KG1 (cell line): ENCODE measurements around the gene CLEC16A.

ENCODE experiments used
- DNase-seq: peaks from one replicate; lab custom pipeline; 2025; lab: John Stamatoyannopoulos, UW

The CLEC16A gene

DNA sequence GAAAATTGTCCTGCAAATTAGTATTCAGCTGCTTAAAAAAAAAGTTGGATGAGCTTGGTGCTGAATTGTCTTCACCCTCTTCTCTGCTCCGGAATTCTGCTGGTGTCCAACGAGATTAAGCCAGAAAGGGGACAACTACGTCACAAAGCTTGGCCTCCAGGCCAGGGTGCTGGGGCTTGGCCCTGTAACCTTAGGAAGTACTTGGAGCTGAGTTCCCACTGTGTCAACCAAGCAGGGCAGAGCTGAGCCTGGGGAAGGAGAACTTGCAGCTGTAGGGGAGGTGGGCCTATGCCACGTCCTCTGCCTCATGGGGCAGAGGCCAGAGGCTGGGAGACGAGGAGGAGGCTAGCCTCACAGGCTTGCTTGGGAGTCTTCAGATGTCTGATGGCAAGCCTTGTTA, 71.2 kb downstream of the CLEC16A start:
- no peak for DNase-seq

DNA sequence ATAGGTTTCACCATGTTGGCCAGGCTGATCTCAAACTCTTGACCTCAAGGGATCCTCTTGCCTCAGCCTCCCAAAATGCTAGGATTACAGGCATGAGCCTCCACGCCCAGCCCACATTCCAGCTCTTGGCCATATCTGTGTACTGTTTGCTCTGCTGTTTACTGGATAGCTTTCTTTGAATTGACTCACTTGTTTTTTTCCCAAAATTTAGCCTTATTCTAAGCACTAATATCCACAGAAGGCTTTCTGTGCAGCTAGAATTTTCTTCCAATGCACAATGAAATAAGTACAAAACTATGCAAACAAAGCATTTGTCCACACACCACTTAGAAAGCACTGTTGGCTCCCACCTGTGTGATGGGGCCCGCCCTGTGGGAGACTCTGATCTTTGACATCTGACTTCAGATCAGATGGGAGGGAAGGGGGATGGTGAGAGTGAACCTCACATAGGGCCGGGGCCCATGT, 72.2 kb downstream of the CLEC16A start:
- DNase-seq = no peak

DNA sequence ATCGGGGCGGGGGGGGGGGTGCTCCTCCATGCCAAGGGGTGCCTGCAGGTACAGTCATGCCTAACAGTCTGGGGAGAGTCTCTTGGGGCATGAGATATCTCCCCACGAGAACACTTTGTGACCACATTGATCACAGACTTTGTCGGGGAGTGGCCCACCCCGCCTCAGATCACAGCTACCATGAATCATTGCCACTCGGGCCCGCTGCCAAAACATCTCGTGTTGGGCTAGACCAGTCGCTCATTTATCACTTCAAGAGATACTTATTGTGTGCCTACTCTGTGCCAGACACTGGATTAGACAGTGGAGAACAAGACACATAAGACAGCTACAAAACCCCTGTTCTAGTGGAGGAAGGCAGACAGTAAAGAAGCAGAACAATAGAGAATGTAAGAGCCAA, 72.6 kb downstream of the CLEC16A start:
- DNase-seq = no peak

DNA sequence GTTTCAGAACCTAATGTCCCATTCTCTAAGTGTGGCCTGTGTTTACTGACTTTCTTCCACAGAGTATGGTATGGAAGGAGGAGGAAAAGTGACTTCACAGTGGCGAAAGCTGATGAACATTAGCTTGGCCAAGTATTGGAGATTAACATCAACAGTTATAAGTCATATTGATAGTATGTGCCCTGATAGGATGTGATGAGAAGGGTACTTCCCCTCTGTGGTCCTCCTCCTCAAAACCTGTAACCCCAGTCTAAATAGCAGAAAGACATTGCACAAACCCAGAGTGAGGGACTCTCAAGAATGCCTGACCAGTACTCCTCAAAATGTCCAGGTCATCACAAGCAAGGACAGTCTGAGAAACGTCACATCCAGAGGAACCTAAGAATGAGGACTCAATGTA, 73.1 kb downstream of the CLEC16A start:
- DNase-seq = no peak

DNA sequence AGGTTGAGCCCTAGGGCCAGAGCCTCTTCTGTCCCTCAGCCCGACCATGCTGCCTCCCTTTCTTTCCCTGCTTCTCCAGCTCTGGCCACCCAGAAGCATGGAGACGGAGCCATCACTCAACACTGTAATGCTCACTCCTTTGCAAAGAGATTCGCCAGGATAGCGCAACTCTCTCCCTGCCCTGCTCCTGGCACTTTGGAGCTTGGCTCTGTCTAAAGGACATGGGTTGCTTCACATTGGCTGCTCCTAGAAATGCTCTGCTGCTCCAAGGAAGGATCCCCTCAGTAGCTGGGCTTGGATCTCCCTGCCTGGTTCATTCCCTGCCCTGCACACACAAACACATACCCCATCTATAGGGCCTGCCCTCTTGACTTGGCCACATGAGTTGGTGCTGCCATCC, 76.0 kb downstream of the CLEC16A start:
- DNase-seq = no peak

DNA sequence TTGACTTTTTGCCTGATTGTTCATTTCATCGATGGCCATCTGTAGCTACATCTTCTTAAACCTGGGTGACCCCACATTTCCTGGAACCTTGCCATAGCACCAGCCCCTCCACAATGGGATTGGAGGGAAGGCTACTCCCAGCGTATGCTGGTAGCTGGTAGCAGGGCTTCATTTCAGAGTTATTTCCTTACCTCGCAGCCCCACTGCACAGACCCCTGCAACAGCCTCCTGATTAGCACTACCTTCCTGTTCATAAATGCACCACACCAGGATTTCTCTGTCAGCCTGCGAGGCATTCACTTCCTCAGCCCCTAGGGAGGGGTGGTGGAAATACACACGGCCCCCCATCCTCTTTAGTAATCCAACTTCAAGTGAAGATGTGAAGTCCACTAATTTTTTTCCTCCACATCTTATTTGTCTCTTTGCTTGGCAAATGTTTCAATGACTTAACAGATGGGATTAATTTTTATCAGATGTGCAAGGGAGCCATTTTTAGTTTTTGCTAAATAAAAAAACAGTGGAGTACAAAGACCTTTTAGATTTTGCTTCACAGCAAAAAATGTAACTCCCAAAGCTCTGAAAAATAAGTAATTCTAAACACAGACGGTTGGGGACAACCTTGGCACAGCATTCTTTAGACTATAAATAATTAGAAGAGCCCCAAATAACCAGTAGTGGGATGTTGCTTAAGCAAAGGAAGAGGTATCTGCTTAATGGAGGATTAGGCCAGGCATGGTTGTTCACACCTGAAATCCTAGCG, 76.6 kb downstream of the CLEC16A start:
- DNase-seq = no peak

DNA sequence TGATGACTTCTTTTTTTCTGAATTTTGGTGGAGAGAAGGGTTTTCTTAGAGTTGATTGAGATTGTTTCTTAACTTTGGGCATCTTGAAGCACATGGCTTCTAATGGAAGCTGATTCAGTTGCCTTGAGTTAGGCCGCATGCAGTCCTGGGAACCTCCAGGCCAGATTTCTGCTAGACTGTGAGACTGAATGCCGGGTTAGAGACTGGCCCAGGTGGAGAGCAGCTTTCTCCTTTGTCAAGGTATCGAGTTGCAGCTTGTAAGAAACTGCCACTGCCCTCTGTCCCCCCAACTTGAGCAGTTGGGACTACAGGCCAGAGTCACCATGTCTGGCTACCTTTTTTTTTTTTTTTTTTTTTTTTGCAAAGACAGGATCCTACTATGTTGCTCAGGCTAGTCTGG, 77.6 kb downstream of the CLEC16A start:
- no peak for DNase-seq

DNA sequence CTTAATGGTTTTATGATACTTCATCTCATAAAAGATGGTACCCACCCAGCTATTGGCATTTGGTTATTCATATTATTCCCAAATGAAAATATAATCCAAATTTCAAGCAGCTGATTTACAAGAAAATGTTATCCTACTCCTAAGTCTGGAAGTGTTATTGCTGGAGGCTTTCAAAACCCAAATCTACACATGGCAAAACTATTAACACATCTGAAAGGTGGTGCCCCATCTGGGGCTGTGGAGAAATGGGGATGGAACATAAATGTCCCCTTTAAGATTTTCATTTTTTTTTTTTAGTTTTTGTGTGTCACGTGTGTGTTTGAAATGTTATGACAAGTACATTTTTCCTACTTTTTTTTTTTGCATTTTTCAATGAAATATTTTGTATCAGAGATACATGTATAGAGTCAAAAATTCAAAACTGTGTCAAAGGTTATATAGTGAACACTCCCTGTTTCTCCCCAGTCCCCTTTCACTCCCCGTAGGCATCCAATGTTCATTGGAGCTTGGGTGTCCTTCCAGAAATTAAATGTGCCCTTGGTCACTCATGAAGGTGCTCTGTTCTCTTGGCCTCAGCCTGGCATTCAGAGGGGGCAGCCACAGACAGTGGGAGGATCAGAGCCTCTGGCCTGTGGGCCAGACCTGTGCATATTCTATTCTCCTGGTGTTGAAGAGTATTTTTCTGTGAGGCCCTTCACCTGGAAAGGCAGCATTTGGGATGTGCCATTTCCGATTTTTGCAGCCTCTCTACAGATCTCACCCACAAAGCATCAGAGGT, 79.1 kb downstream of the CLEC16A start:
- no peak for DNase-seq

DNA sequence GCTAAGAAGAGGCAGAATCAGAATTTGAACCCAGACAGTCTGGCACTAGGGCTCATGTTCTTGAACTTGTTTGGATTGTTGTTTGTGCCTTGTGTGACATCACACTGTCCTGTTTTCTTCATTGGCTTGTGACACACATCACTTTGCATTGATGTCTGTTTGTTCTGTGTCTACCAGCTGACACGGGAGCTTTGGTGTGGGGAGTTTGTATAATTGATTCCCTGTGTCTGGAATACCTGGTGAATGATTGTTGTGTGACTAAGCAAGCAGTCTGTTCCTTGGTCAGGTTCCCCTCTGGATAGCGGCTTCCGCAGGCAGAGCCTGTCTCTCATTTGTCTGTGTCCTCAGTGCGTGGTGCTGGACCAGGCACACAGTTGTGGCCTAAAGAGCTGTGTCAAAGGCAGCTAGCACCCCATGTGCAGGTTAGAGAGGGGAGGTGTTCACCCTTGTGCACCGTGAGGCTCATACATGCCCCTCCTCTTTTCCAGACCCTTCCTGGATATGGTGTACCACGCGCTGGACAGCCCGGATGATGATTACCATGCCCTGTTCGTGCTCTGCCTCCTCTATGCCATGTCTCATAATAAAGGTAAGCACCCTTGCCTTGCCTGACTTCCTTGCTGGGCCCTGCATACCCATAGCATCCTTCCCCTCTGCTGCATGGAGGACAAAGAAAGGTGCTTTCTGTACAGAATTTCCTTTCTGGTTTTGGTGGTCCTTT, 80.1 kb downstream of the CLEC16A start:
- DNase-seq = no peak

DNA sequence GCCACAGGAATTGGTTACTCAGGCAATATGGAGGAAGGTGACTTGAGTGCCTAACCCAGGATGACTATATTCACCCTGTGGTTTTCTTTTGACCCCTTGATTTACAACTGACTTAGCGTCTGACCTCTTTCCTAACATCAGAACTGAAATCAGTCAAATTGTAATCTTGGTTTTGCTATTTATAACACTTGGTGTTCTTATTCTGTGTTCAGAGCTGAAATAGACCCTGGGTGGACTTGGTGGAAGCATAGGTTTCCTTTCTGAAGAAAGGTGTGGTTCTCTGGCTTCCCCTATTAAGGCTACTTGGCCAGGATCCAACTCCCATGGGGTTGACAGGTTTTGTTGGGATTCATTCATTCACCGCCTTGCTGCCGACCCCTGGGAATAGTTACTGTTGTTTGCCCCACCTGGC, 80.8 kb downstream of the CLEC16A start:
- no peak for DNase-seq

DNA sequence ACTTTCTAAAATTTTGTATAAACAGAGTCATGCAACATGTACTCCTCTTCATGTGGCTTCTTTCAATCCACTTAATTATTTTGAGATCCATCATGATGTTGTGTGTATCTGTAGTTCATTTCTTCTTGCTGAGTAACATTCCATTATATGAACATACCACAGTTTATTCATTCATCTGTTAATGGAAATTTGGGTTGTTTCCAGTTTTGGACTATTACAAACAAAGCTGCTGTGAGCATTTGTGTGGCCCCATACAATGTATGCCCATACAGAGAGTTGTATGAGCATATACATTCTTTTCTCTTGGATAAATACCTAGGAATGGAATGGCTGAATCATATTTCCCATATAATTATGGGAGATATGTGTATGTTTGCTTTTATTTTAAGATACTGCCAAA, 85.6 kb downstream of the CLEC16A start:
- DNase-seq = no peak

DNA sequence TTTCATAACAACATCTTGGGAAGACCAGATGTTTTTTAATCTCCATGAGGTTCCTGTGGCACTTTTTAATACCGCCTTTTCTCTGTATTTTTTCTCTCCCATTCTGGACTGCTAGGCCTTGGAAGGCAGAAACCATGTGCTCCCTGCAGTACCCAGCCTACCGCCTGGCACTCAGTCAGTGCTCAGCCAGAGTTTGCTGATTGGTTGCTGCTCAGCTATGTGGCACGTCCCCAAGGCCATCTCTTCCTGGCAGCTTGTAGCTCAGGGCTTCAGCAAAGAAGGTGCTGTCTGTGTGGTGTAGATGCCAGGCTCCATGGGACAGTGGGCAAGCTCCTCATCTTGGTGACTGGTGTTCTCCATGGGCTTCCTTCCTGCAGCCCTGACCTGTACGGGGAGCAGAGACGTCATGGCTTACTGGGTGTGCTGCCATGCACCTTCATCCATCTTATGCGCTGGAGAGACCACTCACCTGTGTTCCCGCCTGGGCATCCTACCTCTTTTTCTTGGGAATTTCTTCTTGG, 86.7 kb downstream of the CLEC16A start:
- no peak for DNase-seq

DNA sequence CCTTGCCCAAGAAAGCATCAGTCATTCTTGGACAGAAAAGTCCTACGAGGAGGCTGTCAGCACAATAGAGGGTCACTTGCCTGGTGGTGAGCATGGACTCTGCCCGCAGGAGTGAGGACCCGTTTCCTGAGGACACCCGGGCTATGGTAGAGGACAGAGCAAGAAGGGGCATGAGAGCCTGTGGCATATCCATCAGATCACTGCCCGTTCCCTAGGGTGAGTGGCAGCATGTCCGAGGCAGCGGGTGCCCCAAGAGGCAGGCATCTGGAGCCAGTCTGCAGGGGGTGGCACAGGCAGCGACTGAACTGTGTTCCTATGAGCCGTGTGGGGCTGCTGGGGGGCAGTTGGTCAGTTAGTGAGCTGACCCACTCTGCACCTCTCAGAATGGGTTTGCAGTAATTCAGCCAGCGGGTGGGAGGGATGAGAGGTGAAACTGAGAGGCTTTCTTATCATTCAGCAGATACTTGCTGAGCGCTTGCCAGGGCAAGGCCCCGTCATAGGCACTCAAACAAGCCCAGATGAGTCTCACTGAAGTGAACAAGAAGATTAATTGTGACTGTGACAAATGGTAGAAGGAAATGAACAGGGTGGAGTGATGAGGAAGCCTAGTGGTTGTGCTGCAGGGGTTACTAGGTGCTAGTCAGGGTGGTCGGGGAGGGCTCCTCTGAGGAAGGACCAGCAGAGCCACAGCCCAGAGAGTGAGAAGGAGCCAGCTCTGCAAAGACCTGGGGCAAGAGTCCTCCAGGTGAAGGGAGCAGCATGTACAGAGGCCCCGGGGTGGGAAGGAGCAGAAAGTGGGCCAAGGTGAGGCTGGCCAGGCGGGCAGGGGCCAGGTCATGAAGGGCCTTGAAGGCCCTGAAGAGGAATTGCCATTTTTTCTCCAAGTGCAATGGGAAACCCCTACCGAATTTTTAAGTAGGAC, 87.9 kb downstream of the CLEC16A start:
- DNase-seq = no peak

DNA sequence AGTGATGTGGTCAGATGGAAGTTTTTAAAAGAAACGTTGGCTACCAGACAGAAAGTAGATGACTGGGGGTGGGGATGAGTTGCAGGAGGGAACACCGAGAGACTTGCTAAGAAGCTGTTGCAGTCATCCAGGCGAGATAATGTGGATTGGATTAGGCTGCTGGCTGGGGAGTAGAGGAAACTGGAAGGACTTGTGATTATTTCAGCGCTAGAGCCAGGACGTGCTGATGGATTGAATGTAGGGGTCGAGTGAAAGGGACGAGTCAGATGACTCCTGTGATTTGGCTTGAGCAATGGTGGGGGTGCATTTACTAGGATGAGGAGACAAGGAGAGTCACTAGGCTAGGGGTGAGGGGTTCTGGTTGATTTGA, 88.5 kb downstream of the CLEC16A start:
- DNase-seq = no peak

DNA sequence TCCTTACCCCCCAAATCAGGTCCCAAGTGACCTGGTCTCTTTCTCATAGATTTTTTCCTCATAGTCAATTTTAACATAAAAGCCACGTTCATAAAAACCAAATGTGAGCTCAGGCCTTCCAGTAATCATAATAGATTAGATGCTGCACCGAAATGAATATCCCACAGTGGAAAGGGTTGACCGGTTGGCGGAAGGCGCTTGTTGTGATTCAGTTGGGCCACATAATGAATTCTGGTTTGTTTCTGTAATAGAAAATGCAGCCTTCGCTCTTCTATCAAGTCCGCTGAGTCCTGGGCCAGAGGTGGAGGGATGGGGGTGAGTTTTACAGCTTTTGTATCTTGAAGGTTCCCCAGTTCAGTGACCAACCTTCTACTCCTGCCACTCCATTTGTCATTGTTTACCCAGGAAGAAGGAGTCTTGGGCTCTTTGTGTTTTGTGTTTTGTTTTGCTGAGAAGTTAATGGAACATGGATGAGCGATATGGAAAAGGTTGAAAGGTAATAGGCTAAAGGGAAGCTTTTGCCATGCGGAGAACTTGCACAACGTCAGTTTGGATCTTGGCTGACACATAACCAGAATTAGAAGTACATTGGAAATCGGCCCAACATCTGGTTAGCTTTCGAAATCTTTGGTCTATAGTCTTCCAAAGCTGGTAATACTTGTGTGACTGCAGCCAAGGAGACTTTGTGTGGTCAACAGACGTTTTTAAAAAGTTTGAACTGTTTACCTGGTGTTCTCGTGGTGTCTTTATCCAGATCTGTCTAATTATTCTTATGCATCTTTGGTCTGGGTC, 89.5 kb downstream of the CLEC16A start:
- DNase-seq = no peak

DNA sequence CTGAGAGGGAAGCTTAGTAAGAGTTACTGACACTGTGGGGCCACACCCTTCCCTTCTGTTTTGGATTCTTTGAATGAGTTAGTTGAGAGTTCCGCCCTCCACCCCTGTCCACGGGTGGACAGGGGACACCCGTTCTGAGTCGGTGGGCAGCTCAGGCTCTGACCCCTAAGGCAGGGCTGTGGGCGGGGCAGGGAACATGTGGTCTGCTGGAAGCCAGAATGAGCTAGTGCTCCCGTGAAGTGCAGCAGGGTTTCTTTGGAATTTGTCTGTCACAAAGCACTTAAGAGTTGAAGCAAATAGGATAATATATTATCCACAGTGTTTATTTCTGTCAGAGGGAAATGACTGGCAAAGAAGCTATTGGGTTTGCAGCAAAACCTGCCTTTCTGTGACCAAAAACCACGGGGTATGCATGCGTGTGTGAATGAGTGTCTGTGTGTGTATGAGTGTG, 90.1 kb downstream of the CLEC16A start:
- no peak for DNase-seq

DNA sequence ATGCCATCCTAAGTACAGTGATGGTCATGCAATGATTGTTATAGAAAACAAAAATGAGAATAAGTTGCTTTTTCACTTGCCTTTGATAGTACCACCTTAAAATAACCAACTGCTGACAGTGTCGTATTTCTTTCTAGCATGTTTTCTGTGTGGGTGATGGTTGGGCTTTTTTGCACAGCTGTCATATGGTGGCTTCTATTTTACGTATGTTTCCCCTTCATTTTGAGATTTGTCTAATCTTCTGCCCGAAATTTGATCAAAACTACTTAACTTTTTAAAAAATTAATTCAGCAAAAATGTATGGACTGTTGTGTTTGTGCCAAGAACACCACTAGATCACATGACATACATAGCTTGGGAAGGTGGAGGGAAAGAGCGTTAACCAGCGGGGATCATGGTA, 90.7 kb downstream of the CLEC16A start:
- no peak for DNase-seq

DNA sequence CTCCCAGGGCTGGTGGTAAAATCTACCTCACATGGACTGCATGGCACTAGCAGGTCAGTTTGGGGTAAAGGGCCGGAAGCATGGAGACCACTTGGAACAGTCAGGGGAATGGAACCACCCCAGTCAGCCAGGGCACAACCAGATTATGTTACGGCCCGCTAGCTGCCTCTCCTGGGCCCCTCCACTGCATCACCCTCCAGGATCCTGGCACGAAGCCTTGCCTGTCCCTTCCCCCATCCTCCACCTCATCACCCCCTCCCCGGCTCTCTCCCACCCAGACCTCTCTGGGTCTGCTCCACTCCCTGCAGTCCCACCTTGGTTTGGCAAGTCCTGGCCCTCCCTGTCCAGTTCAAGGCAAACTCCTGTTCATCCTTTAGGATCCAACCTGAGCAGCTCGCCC, 91.7 kb downstream of the CLEC16A start:
- no peak for DNase-seq

DNA sequence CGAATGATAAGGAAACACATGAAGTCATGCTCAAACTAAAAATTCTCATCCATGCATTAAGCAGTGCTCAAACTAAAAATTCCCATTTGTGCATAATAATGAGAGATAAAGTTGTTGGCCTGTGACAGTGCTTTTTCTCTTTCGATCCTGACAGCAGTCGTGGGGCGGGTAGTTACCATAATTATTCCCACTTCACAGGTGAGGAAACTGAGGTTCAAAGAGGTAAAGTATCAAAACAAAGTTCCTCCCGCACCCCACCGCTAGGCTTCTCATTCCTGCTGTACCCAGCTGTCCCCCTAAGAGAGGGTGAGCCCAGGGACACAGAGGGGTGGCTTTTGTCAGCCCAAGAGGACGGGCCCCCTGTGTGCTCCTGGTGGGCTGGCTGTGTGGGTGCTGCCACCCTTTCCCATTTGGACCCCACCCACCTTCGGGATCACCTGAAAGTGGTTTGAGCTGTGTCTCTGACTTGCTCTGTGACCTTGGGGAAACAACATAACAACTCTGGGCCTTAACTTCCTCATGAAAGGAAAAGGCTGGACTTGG, 92.6 kb downstream of the CLEC16A start:
- DNase-seq = no peak

DNA sequence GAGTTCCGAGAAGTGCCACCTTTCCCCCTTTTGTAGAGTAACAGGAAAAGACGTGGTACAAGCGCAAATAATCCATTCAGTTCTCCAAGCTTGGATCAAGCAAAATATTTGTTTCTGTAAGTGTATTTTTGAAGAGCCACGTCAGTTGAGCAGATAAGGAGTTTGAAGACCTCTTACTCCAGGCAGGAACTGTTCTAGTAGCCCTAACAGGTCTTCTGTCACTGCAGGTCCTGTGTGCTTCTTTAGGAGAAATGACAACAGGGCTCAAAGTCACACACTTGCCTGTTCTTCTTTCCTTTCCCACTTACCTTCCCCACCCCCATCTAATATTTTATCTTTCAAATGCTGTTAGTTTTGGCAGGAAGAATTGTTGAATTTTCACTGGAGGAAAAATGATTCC, 93.9 kb downstream of the CLEC16A start:
- no peak for DNase-seq
